GM12878 (cell line): ENCODE data around the gene ABCA7. TPM values are rescaled to one million over a fixed set of nuclear protein-coding genes. Genes with fewer than 3 reads are reported as not detected.

Experiments used
- CHD4 ChIP-seq: fragments of 200-600 bp; sonication (generic); IDR thresholded peaks from 2 replicates; pipeline ENCODE4 v1.6.1; 2016; ENCODE audit warnings: mild to moderate bottlenecking
- ETV6 ChIP-seq, 2 experiments: fragments of 450-650 bp in 1 of 2; IDR thresholded peaks in 1 of 2; conservative IDR thresholded peaks in 1 of 2; 2 replicates each; pipeline ENCODE4 v1.6.1; 2014; ENCODE audit warnings: antibody characterized with exemption in 1 of 2, borderline replicate concordance in 1 of 2, low read depth in 1 of 2, mild to moderate bottlenecking in 1 of 2, moderate library complexity in 1 of 2
- EZH2 ChIP-seq: IDR thresholded peaks from 2 replicates; pipeline ENCODE4 v1.6.1; 2012; ENCODE audit warnings: low read depth, mild to moderate bottlenecking, control low read depth, inconsistent platforms, low read length, borderline replicate concordance; ENCODE audit not compliant: control insufficient read depth
- HCFC1 ChIP-seq: fragments of 150-350 bp; IDR thresholded peaks from 2 replicates; pipeline ENCODE4 v1.6.1; 2014; ENCODE audit warnings: low read length
- JUND ChIP-seq: IDR thresholded peaks from 2 replicates; pipeline ENCODE4 v1.6.1; 2012; ENCODE audit warnings: low read depth, mild to moderate bottlenecking, low read length, improper control_type of control experiment, moderate library complexity
- MYB ChIP-seq: fragments of 150-350 bp; IDR thresholded peaks from 2 replicates; pipeline ENCODE4 v1.6.1; 2014; ENCODE audit warnings: mild to moderate bottlenecking, low read depth, low read length, borderline replicate concordance
- NFIC ChIP-seq: IDR thresholded peaks from 2 replicates; pipeline ENCODE4 v1.6.1; 2012; ENCODE audit warnings: low read depth, mild to moderate bottlenecking, inconsistent platforms, low read length, moderate library complexity
- POLR2AphosphoS5 ChIP-seq: IDR thresholded peaks from 2 replicates; pipeline ENCODE4 v1.6.1; 2011; ENCODE audit warnings: mild to moderate bottlenecking, low read length, inconsistent platforms
- SMAD5 ChIP-seq: IDR thresholded peaks from 2 replicates; pipeline ENCODE4 v1.6.1; 2016; ENCODE audit warnings: antibody characterized with exemption, low read depth
- SMARCA5 ChIP-seq: fragments of 450-650 bp; IDR thresholded peaks from 2 replicates; pipeline ENCODE4 v1.6.1; 2017; ENCODE audit warnings: mild to moderate bottlenecking
- SUZ12 ChIP-seq: fragments of 200-600 bp; sonication (generic); IDR thresholded peaks from one replicate; pipeline ENCODE4 v1.6.1; 2018; ENCODE audit warnings: antibody characterized with exemption, mild to moderate bottlenecking; ENCODE audit not compliant: unreplicated experiment
- TCF3 ChIP-seq: IDR thresholded peaks from 2 replicates; pipeline ENCODE4 v1.6.1; 2012; ENCODE audit warnings: low read depth, mild to moderate bottlenecking, low read length, borderline replicate concordance; ENCODE audit not compliant: insufficient read depth
- ZSCAN29 ChIP-seq: fragments of 450-650 bp; IDR thresholded peaks from 2 replicates; pipeline ENCODE4 v1.6.1; 2017; ENCODE audit warnings: mild to moderate bottlenecking, moderate library complexity
- polyA plus RNA-seq, 11 experiments: library from polyadenylated mRNA; depleted of rRNA in 4 of 11; unstranded in 6 of 11; stranded (reverse) in 5 of 11; fragments of >200 nt; fragmentation: Nextera tagmentation in 4 of 11; fragmentation: Illumina TruSeq in 1 of 11; extraction: Ambion mirVana in 4 of 11; extraction: Trizol in 1 of 11; gene quantifications; 1 replicate in 1 of 11; 2 replicates in 10 of 11; pipeline versions ENCODE4 v1.2.1 to v1.2.3, GENCODE V29; 2011 to 2016; ENCODE audit warnings: inconsistent platforms in 2 of 11, missing spikeins in 2 of 11, low read depth in 1 of 11
- total RNA-seq, 4 experiments: library from RNA; depleted of rRNA in 3 of 4; stranded (reverse); fragments of >200 nt in 3 of 4; fragmentation: Illumina TruSeq in 1 of 4; extraction: Trizol in 1 of 4; gene quantifications; 2 replicates each; pipeline versions ENCODE4 v1.2.1 to v1.2.3, GENCODE V29; 2013 to 2021
- TF ChIP-seq, protein P1 (sequence below): IDR thresholded peaks from 2 replicates; pipeline ENCODE4 v1.6.1; 2011; ENCODE audit warnings: borderline replicate concordance, low read depth, mild to moderate bottlenecking, moderate library complexity, low read length; ENCODE audit not compliant: insufficient read depth, poor library complexity, severe bottlenecking
- TF ChIP-seq, protein P2 (sequence below): fragments of 450-650 bp; formaldehyde crosslinking; IDR thresholded peaks from 2 replicates; pipeline ENCODE4 v1.4.0; 2022; ENCODE audit warnings: mild to moderate bottlenecking, moderate library complexity
- TF ChIP-seq, protein P3 (sequence below): fragments of 450-650 bp; IDR thresholded peaks from 2 replicates; pipeline ENCODE4 v1.6.1; 2017; ENCODE audit warnings: antibody characterized with exemption, mild to moderate bottlenecking, moderate library complexity
- TF ChIP-seq, protein P4 (sequence below): fragments of 450-650 bp; IDR thresholded peaks from 2 replicates; pipeline ENCODE4 v1.6.1; 2014; ENCODE audit warnings: mild to moderate bottlenecking

The ABCA7 gene
- total and polyA plus RNA-seq, 10 of the 15 experiments (the other 5 are each of a cell fraction or from before 2014, with no cell fraction given), result 1.0 to 49.5 (median 14.8) TPM

DNA sequence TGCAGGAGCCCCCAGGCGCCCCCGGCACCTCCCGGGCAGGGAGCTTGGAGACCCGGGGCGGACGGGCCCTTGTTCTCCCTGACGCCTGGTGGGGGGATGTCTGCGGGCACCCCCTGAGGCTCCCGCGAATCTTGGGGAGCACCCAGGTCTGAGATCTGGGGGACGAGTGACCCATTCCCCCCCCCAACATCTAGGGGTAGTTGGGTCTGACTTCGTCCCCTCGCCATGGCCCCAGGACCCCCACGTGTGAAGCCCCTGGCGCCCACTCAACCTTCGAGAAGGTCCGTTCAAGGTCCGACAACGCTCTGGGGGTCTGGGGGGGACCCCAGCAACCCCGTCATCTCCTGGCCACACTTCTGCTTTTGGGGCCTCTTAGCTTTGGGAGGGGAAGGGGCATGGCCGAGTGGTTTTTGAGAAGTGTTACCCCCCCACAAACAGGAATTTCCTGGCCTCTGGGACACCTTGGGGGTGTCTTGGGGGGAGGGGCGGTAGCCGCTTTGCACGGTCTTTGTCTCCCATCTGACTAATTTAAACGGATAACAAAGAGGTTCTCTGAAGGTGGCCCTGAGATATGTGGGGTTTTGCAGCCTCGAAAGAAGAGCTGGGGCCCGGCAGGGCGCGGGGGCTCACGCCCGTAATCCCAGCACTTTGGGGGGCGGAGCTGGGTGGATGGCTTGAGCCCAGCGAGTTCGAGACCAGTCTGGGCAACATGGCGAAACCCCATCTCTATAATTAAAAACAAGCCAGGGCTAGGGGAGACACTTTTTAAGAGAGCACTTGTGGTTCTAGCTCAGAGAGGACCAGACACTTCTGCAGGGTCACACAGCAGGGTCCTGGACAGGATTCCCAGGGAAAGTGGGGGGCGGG lies 12.9 kb upstream of the ABCA7 start (continued):
- TF ChIP-seq, protein P1, sequence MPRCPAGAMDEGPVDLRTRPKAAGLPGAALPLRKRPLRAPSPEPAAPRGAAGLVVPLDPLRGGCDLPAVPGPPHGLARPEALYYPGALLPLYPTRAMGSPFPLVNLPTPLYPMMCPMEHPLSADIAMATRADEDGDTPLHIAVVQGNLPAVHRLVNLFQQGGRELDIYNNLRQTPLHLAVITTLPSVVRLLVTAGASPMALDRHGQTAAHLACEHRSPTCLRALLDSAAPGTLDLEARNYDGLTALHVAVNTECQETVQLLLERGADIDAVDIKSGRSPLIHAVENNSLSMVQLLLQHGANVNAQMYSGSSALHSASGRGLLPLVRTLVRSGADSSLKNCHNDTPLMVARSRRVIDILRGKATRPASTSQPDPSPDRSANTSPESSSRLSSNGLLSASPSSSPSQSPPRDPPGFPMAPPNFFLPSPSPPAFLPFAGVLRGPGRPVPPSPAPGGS, result no peak
- peak; percentile 29 for TF ChIP-seq SMARCA5
- TF ChIP-seq ETV6 (conservative IDR thresholded peaks at IDR 0.05 in 1 of 2, IDR thresholded peaks at IDR 0.05 in 1 of 2; ENCODE audit: borderline replicate concordance in 1 of 2, low read depth in 1 of 2), result peak in 1 of 2 experiments; percentile 8; a peak in 1 of 4 replicates
- peak; percentile 40; the same call in 1 of the 2 replicates for TF ChIP-seq NFIC
- TF ChIP-seq, protein P2, sequence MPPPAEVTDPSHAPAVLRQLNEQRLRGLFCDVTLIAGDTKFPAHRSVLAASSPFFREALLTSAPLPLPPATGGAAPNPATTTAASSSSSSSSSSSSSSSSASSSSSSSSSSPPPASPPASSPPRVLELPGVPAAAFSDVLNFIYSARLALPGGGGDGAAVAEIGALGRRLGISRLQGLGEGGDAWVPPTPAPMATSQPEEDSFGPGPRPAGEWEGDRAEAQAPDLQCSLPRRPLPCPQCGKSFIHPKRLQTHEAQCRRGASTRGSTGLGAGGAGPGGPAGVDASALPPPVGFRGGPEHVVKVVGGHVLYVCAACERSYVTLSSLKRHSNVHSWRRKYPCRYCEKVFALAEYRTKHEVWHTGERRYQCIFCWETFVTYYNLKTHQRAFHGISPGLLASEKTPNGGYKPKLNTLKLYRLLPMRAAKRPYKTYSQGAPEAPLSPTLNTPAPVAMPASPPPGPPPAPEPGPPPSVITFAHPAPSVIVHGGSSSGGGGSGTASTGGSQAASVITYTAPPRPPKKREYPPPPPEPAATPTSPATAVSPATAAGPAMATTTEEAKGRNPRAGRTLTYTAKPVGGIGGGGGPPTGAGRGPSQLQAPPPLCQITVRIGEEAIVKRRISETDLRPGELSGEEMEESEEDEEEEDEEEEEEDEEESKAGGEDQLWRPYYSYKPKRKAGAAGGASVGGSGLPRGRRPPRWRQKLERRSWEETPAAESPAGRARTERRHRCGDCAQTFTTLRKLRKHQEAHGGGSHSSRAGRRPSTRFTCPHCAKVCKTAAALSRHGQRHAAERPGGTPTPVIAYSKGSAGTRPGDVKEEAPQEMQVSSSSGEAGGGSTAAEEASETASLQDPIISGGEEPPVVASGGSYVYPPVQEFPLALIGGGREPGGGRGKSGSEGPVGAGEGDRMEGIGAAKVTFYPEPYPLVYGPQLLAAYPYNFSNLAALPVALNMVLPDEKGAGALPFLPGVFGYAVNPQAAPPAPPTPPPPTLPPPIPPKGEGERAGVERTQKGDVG (CRISPR knock-in tag), result no peak
- TF ChIP-seq, protein P3, sequence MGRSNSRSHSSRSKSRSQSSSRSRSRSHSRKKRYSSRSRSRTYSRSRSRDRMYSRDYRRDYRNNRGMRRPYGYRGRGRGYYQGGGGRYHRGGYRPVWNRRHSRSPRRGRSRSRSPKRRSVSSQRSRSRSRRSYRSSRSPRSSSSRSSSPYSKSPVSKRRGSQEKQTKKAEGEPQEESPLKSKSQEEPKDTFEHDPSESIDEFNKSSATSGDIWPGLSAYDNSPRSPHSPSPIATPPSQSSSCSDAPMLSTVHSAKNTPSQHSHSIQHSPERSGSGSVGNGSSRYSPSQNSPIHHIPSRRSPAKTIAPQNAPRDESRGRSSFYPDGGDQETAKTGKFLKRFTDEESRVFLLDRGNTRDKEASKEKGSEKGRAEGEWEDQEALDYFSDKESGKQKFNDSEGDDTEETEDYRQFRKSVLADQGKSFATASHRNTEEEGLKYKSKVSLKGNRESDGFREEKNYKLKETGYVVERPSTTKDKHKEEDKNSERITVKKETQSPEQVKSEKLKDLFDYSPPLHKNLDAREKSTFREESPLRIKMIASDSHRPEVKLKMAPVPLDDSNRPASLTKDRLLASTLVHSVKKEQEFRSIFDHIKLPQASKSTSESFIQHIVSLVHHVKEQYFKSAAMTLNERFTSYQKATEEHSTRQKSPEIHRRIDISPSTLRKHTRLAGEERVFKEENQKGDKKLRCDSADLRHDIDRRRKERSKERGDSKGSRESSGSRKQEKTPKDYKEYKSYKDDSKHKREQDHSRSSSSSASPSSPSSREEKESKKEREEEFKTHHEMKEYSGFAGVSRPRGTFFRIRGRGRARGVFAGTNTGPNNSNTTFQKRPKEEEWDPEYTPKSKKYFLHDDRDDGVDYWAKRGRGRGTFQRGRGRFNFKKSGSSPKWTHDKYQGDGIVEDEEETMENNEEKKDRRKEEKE, result no peak
- TF ChIP-seq MYB, result no peak
- TF ChIP-seq HCFC1, result peak; percentile 6; the same call in 1 of the 2 replicates
- TF ChIP-seq SMAD5, result no peak
- no peak for TF ChIP-seq CHD4
- no peak for TF ChIP-seq TCF3
- no peak for TF ChIP-seq JUND
- 0 out of 2 replicates have a peak, but pooled peaks have one; percentile 4 for TF ChIP-seq POLR2AphosphoS5
- TF ChIP-seq, protein P4, sequence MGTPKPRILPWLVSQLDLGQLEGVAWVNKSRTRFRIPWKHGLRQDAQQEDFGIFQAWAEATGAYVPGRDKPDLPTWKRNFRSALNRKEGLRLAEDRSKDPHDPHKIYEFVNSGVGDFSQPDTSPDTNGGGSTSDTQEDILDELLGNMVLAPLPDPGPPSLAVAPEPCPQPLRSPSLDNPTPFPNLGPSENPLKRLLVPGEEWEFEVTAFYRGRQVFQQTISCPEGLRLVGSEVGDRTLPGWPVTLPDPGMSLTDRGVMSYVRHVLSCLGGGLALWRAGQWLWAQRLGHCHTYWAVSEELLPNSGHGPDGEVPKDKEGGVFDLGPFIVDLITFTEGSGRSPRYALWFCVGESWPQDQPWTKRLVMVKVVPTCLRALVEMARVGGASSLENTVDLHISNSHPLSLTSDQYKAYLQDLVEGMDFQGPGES, result no peak
- TF ChIP-seq EZH2, result no peak
- TF ChIP-seq ZSCAN29, result no peak
- TF ChIP-seq SUZ12, result no peak
